ENCODE results near the gene DGLUCY. TPM values are rescaled to one million over a fixed set of nuclear protein-coding genes. Genes with fewer than 3 reads are reported as not detected.

Gene DGLUCY
- polyA plus RNA-seq, 1 experiment = 22.1 TPM

GRCh38 chr14:91250912-91251311 is 137.0 kb downstream of the DGLUCY start:
- TF ChIP-seq CTCF (IDR thresholded peaks at IDR 0.05; ENCODE audit: low read depth, low read length) = no peak
- H3K9me3 ChIP-seq (ENCODE audit: control insufficient read depth, insufficient read depth, low read length) = peaks cover 3% of the 10 kb centered on the region; the same call in 1 of the 2 replicates
- no peak overlapping the region for H3K4me3 ChIP-seq (ENCODE audit: low read depth, low read length)
- H3K27me3 ChIP-seq (ENCODE audit: control insufficient read depth, insufficient read depth, low read length) = peaks cover 11% of the 10 kb centered on the region
- POLR2A ChIA-PET = no interaction called here
- H3K27ac ChIP-seq (ENCODE audit: low read depth, low read length) = no peak overlapping the region
- DNase-seq (ENCODE audit: low read depth, low spot score) = no peak
- CTCF ChIA-PET = interaction anchor here (0.8 kb wide), 1 partner anchor 78 kb away, joined by 5 read pairs; no protein-coding TSS in a partner anchor

- POLR2A ChIA-PET = no interaction called here
- CTCF ChIA-PET = interaction anchor here (0.6 to 1.9 kb wide), 3 partner anchors 35 to 76 kb away, joined by 3 to 8 read pairs (median 6); no protein-coding TSS in a partner anchor
- peaks cover 3% of the 10 kb centered on the region; the same call in 1 of the 2 replicates for H3K9me3 ChIP-seq (ENCODE audit: control insufficient read depth, insufficient read depth, low read length)
- H3K27me3 ChIP-seq (ENCODE audit: control insufficient read depth, insufficient read depth, low read length) = peaks cover 19% of the 10 kb centered on the region
- TF ChIP-seq CTCF (IDR thresholded peaks at IDR 0.05; ENCODE audit: low read depth, low read length) = peak; percentile 26; the same call in 1 of the 2 replicates
- peak overlapping the region; percentile 56 for H3K4me3 ChIP-seq (ENCODE audit: low read depth, low read length)
- H3K27ac ChIP-seq (ENCODE audit: low read depth, low read length) = no peak overlapping the region
- no peak for DNase-seq (ENCODE audit: low read depth, low spot score)
Measured at GRCh38 chr14:91252871-91253794, 139.3 kb downstream of the DGLUCY start.

- ChIA-PET CTCF (interaction anchor here (1.9 kb wide), 1 partner anchor 77 kb away, joined by 6 read pairs; no protein-coding TSS in a partner anchor), POLR2A (no interaction called here)
- no peak for DNase-seq (ENCODE audit: low read depth, low spot score)
Measured at GRCh38 chr14:91253795-91254323, 140.0 kb downstream of the DGLUCY start.

GRCh38 chr14:91254461-91254860 is 140.6 kb downstream of the DGLUCY start:
- no peak overlapping the region for H3K4me3 ChIP-seq (ENCODE audit: low read depth, low read length)
- TF ChIP-seq CTCF (IDR thresholded peaks at IDR 0.05; ENCODE audit: low read depth, low read length) = no peak
- no peak overlapping the region for H3K27ac ChIP-seq (ENCODE audit: low read depth, low read length)
- no peak for DNase-seq (ENCODE audit: low read depth, low spot score)
- H3K27me3 ChIP-seq (ENCODE audit: control insufficient read depth, insufficient read depth, low read length) = peaks cover 19% of the 10 kb centered on the region
- POLR2A ChIA-PET = no interaction called here
- peaks cover 3% of the 10 kb centered on the region; the same call in 1 of the 2 replicates for H3K9me3 ChIP-seq (ENCODE audit: control insufficient read depth, insufficient read depth, low read length)
- CTCF ChIA-PET = interaction anchor here (1.9 kb wide), 1 partner anchor 77 kb away, joined by 6 read pairs; no protein-coding TSS in a partner anchor

More at GRCh38 chr14:91253795-91254323, 140.0 kb downstream of the DGLUCY start:
- Histone ChIP-seq H3K27ac (ENCODE audit: low read depth, low read length) (no peak overlapping the region), H3K9me3 (ENCODE audit: control insufficient read depth, insufficient read depth, low read length) (peaks cover 3% of the 10 kb centered on the region; the same call in 1 of the 2 replicates), H3K4me3 (ENCODE audit: low read depth, low read length) (peak overlapping the region; percentile 56), H3K27me3 (ENCODE audit: control insufficient read depth, insufficient read depth, low read length) (peaks cover 19% of the 10 kb centered on the region)
- TF ChIP-seq CTCF (IDR thresholded peaks at IDR 0.05; ENCODE audit: low read depth, low read length) = no peak
